ENCODE results near the gene FAM174C.

The FAM174C gene

GRCh38 chr19:1325568-1326294 is 50.4 kb downstream of the FAM174C start:
- Histone ChIP-seq H3K79me2 (ENCODE audit: insufficient read depth, low read length) (no peaks in the 10 kb centered on the region), H2AFZ (ENCODE audit: low read depth, low read length, severe bottlenecking) (no peak overlapping the region), H3K27ac (ENCODE audit: low read depth, low read length) (no peak overlapping the region), H3K9ac (ENCODE audit: low read length) (no peak overlapping the region), H3K4me2 (ENCODE audit: low read depth, low read length, poor library complexity, severe bottlenecking) (no peak overlapping the region), H3K9me3 (ENCODE audit: insufficient read depth, low read length) (no peaks in the 10 kb centered on the region), H3K4me3 (ENCODE audit: insufficient read depth, low read length, poor library complexity, severe bottlenecking) (no peak overlapping the region), H4K20me1 (ENCODE audit: low read depth, low read length) (no peaks in the 10 kb centered on the region), H3K27me3 (ENCODE audit: low read length) (no peaks in the 10 kb centered on the region), H3F3A (ENCODE audit: insufficient read depth) (no peaks in the 10 kb centered on the region), H3K9me2 (replicated peaks; ENCODE audit: insufficient read depth, low read length) (no peaks in the 10 kb centered on the region), H3K36me3 (ENCODE audit: low read length) (no peaks in the 10 kb centered on the region)
- TF ChIP-seq CTCF (IDR thresholded peaks at IDR 0.05; ENCODE audit: insufficient read depth, low read length, poor library complexity, severe bottlenecking) (no peak), EZH2phosphoT487 (conservative IDR thresholded peaks at IDR 0.05; ENCODE audit: low read length) (no peak)

GRCh38 chr19:1327125-1327524 is 51.8 kb downstream of the FAM174C start:
- Histone ChIP-seq H3K4me3 (ENCODE audit: insufficient read depth, low read length, poor library complexity, severe bottlenecking) (no peak overlapping the region), H3K27ac (ENCODE audit: low read depth, low read length) (no peak overlapping the region), H3K27me3 (ENCODE audit: low read length) (no peaks in the 10 kb centered on the region)

More at GRCh38 chr19:1327125-1327524, 51.8 kb downstream of the FAM174C start:
- no peak overlapping the region for H3K4me2 ChIP-seq (ENCODE audit: low read depth, low read length, poor library complexity, severe bottlenecking)
- H3K9me3 ChIP-seq (ENCODE audit: insufficient read depth, low read length) = no peaks in the 10 kb centered on the region
- no peak overlapping the region for H3K9ac ChIP-seq (ENCODE audit: low read length)
- TF ChIP-seq CTCF (IDR thresholded peaks at IDR 0.05; ENCODE audit: insufficient read depth, low read length, poor library complexity, severe bottlenecking) (no peak), EZH2phosphoT487 (conservative IDR thresholded peaks at IDR 0.05; ENCODE audit: low read length) (no peak)
- no peaks in the 10 kb centered on the region for H4K20me1 ChIP-seq (ENCODE audit: low read depth, low read length)
- H2AFZ ChIP-seq (ENCODE audit: low read depth, low read length, severe bottlenecking) = no peak overlapping the region
- H3K79me2 ChIP-seq (ENCODE audit: insufficient read depth, low read length) = no peaks in the 10 kb centered on the region
- no peaks in the 10 kb centered on the region for H3K36me3 ChIP-seq (ENCODE audit: low read length)
- no peaks in the 10 kb centered on the region for H3F3A ChIP-seq (ENCODE audit: insufficient read depth)
- H3K9me2 ChIP-seq (replicated peaks; ENCODE audit: insufficient read depth, low read length) = no peaks in the 10 kb centered on the region
